GM06990 (cell line): ENCODE measurements around the gene ARHGEF4.

Source experiments
- DNase-seq: peaks from one replicate; pipeline ENCODE4 v3.0.0-alpha.2; 2011; ENCODE audit not compliant: insufficient read length; ENCODE audit errors: extremely low read depth
- H3K27me3 ChIP-seq: replicated peaks from 2 replicates; pipeline ENCODE4 v1.6.0; 2011; ENCODE audit warnings: low read length; ENCODE audit not compliant: control insufficient read depth, insufficient read depth
- H3K36me3 ChIP-seq: 2 replicates; pipeline ENCODE4 v1.5.1; 2011; ENCODE audit warnings: low read length; ENCODE audit not compliant: control insufficient read depth, insufficient read depth
- H3K4me3 ChIP-seq: replicated peaks from 2 replicates; pipeline ENCODE4 v1.5.1; 2011; ENCODE audit warnings: low read depth, mild to moderate bottlenecking, control low read depth, low read length
- CTCF ChIP-seq: IDR thresholded peaks from 2 replicates; pipeline ENCODE4 v1.5.1; 2011; ENCODE audit warnings: low read length, control low read depth, mild to moderate bottlenecking, inconsistent platforms; ENCODE audit not compliant: insufficient read depth, poor library complexity, severe bottlenecking

ARHGEF4 gene

GRCh38 chr2:131034122-131035051, 197.7 kb downstream of the ARHGEF4 start:
- Histone ChIP-seq H3K36me3 (no peaks in the 10 kb centered on the region), H3K4me3 (no peak overlapping the region), H3K27me3 (peaks cover 2% of the 10 kb centered on the region; the same call in 1 of the 2 replicates)
- TF ChIP-seq CTCF = no peak
- no peak for DNase-seq

GRCh38 chr2:131035112-131035825, 198.6 kb downstream of the ARHGEF4 start:
- TF ChIP-seq CTCF = no peak
- no peaks in the 10 kb centered on the region for H3K36me3 ChIP-seq
- DNase-seq = no peak
- no peak overlapping the region for H3K4me3 ChIP-seq
- H3K27me3 ChIP-seq = no peaks in the 10 kb centered on the region; the same call in 1 of the 2 replicates

GRCh38 chr2:131035826-131036231, 199.1 kb downstream of the ARHGEF4 start:
- DNase-seq = no peak
- TF ChIP-seq CTCF = no peak
- H3K27me3 ChIP-seq = no peaks in the 10 kb centered on the region; the same call in 1 of the 2 replicates
- H3K36me3 ChIP-seq = no peaks in the 10 kb centered on the region
- no peak overlapping the region for H3K4me3 ChIP-seq

GRCh38 chr2:131036269-131036668, 199.6 kb downstream of the ARHGEF4 start:
- H3K27me3 ChIP-seq = no peaks in the 10 kb centered on the region; the same call in 1 of the 2 replicates

More at GRCh38 chr2:131036269-131036668, 199.6 kb downstream of the ARHGEF4 start:
- no peak for DNase-seq
- Histone ChIP-seq H3K4me3 (no peak overlapping the region), H3K36me3 (no peaks in the 10 kb centered on the region)
- TF ChIP-seq CTCF = no peak
